Spleen (tissue), 11 donors: ENCODE measurements around the gene VPS4A. TPM values are rescaled to one million over a fixed set of nuclear protein-coding genes. Genes with fewer than 3 reads are reported as not detected.
A peak's percentile ranks its signal among the peaks of the same experiment; 100 is the strongest.

ENCODE experiments used
- DNase-seq: peaks from one replicate; pipeline ENCODE4 v3.0.0-alpha.2; 2020
- H3K27ac ChIP-seq, 8 donors: fragments of 200-600 bp; sonication (generic) in 7 of 8; 1 replicate in 4 of 8; 2 replicates in 4 of 8; pipeline versions ENCODE4 v1.5.0 to v1.8.0; 2016 to 2021; ENCODE audit warnings: inconsistent platforms in 4 of 8, mild to moderate bottlenecking in 4 of 8, moderate library complexity in 1 of 8
- H3K27me3 ChIP-seq, 7 donors: fragments of 200-600 bp; sonication (generic) in 6 of 7; replicated peaks in 1 of 7; 1 replicate in 4 of 7; 2 replicates in 3 of 7; pipeline versions ENCODE4 v1.5.0 to v1.8.0; 2016 to 2021; ENCODE audit warnings: inconsistent platforms in 3 of 7, mild to moderate bottlenecking in 1 of 7
- H3K36me3 ChIP-seq, 6 donors: fragments of 200-600 bp; sonication (generic) in 5 of 6; 1 replicate in 4 of 6; 2 replicates in 2 of 6; pipeline versions ENCODE4 v1.5.0 to v1.8.0; 2016 to 2021; ENCODE audit warnings: inconsistent platforms in 2 of 6
- H3K4me1 ChIP-seq, 6 donors: fragments of 200-600 bp; sonication (generic) in 5 of 6; 1 replicate in 3 of 6; 2 replicates in 3 of 6; pipeline versions ENCODE4 v1.5.0 to v1.8.0; 2016 to 2021; ENCODE audit warnings: inconsistent platforms in 3 of 6
- H3K4me3 ChIP-seq, 8 donors: fragments of 200-600 bp; sonication (generic) in 7 of 8; 1 replicate in 4 of 8; 2 replicates in 4 of 8; pipeline versions ENCODE4 v1.5.0 to v1.8.0; 2016 to 2021; ENCODE audit warnings: inconsistent platforms in 4 of 8, mild to moderate bottlenecking in 4 of 8, moderate library complexity in 2 of 8
- H3K9me3 ChIP-seq, 8 donors: fragments of 200-600 bp; sonication (generic) in 7 of 8; 1 replicate in 4 of 8; 2 replicates in 4 of 8; pipeline versions ENCODE4 v1.5.0 to v1.8.0; 2016 to 2021; ENCODE audit warnings: inconsistent platforms in 4 of 8
- CTCF ChIP-seq, 11 experiments: fragments of 200-600 bp in 7 of 11; fragments of 450-650 bp in 4 of 11; sonication (generic) in 4 of 11; IDR thresholded peaks in 8 of 11; conservative IDR thresholded peaks in 3 of 11; 1 replicate in 7 of 11; 2 replicates in 4 of 11; pipeline versions ENCODE4 v1.4.0 to v1.8.0; 2016 to 2021; ENCODE audit warnings: antibody characterized with exemption in 11 of 11, inconsistent platforms in 4 of 11, mild to moderate bottlenecking in 1 of 11
- POLR2A ChIP-seq, 3 donors: fragments of 450-650 bp; IDR thresholded peaks; one replicate each; pipeline ENCODE4 v1.5.1; 2017; ENCODE audit warnings: antibody characterized with exemption in 3 of 3, mild to moderate bottlenecking in 1 of 3
- POLR2AphosphoS5 ChIP-seq, 3 donors: sonication (generic); formaldehyde crosslinking; IDR thresholded peaks; one replicate each; pipeline ENCODE4 v1.5.1; 2017; ENCODE audit warnings: antibody characterized with exemption in 3 of 3
- whole genome bisulfite sequencing, 5 donors: extraction: QIAGEN DNeasy Blood & Tissue Kit in 3 of 5; methylation state at CpG; one replicate each; pipeline versions ENCODE4 v1.1.5 to v1.1.7; 2013 to 2018; 5-methylcytosine and 5-hydroxymethylcytosine counted together
- intact Hi-C: fragments of 100-400 bp; cut with DNase I; formaldehyde crosslinking; loops from one replicate; pipeline ENCODE4 v1.15.0; 2023; ENCODE audit warnings: low total_unique reads
- polyA plus RNA-seq, 3 donors: library from polyadenylated mRNA; stranded (reverse); fragments of 200-250 nt; gene quantifications; one replicate each; pipeline ENCODE4 v1.2.1, GENCODE V29; 2013
- total RNA-seq, 7 donors: library from RNA; depleted of rRNA in 3 of 7; stranded (reverse); fragments of >200 nt in 3 of 7; fragmentation: NEBNext Ultra II Directional in 4 of 7; extraction: Animal tissue kit (Norgen Biotek cat#: 25700) in 4 of 7; gene quantifications; one replicate each; pipeline versions ENCODE4 v1.1.0 to v1.2.1, GENCODE V29; 2016 to 2021
- donor health status: healthy with polysubstance abuse.
- donor health status: DM: no; HTN: no; CAD: no; lungs with moderate emphysema.
- donor health status: DM: no; HTN: no; CAD: no.
- donor health status: Bipolar disorder and iron deficiency.
- donor health status: healthy.
- donor health status: DM: no; HTN: no; CAD: no.
- donor health status: DM: yes; HTN: yes; CAD: no.

Gene VPS4A
- total and polyA plus RNA-seq, 10 donors: 21.5 to 38.0 (median 32.5) TPM

- intact Hi-C loops: no loop called here
- WGBS, 5 donors: 7 to 17% (median 10%) methylated on average over 34 to 77 of the region's 77 CpGs
These were observed 18.5 kb downstream of the VPS4A start for GRCh38 chr16:69329369-69330285.

GRCh38 chr16:69330286-69331109, 19.3 kb downstream of the VPS4A start, which contains the start of gene PDF:
PDF (minus strand) TSS chr16:69330588; CDS start chr16:69330570, 18 bp downstream.
- H3K36me3 ChIP-seq: peaks cover 0 to 75% (median 50%) of the 10 kb centered on the region in 6 donors
- DNase-seq: peak; percentile 98

More at GRCh38 chr16:69329369-69330285, 18.5 kb downstream of the VPS4A start:
- peak overlapping the region; percentile 76 to 100 (median 99) for H3K4me3 ChIP-seq
- no peaks in the 10 kb centered on the region for H3K27me3 ChIP-seq
- H3K27ac ChIP-seq: peak overlapping the region; percentile 73 to 96 (median 91)
- peaks cover 0 to 75% (median 50%) of the 10 kb centered on the region in 6 donors for H3K36me3 ChIP-seq
- H3K4me1 ChIP-seq: peaks cover 29 to 95% (median 63%) of the 10 kb centered on the region in 6 donors
- peak; percentile 9 to 83 (median 10) for TF ChIP-seq POLR2AphosphoS5 (IDR thresholded peaks at IDR 0.05)
- TF ChIP-seq POLR2A (IDR thresholded peaks at IDR 0.05): no peak
- no peak for TF ChIP-seq CTCF (IDR thresholded peaks at IDR 0.05 in 8 of 11, conservative IDR thresholded peaks at IDR 0.05 in 3 of 11)
- H3K9me3 ChIP-seq: no peaks in the 10 kb centered on the region
- DNase-seq: peak; percentile 89

GRCh38 chr16:69334696-69335095, 23.5 kb downstream of the VPS4A start:
- Histone ChIP-seq H3K9me3 (no peaks in the 10 kb centered on the region), H3K4me3 (no peak overlapping the region), H3K36me3 (peaks cover 0 to 54% (median 51%) of the 10 kb centered on the region in 6 donors), H3K4me1 (peaks cover 11 to 83% (median 39%) of the 10 kb centered on the region in 6 donors), H3K27ac (no peak overlapping the region), H3K27me3 (no peaks in the 10 kb centered on the region)
- intact Hi-C loops: no loop called here
- 92 to 97% (median 94%) methylated on average over 9 of the region's 9 CpGs for WGBS, 5 donors
- peak; percentile 48 for DNase-seq
- TF ChIP-seq CTCF (IDR thresholded peaks at IDR 0.05 in 8 of 11, conservative IDR thresholded peaks at IDR 0.05 in 3 of 11): no peak
- TF ChIP-seq POLR2A (IDR thresholded peaks at IDR 0.05): no peak
- TF ChIP-seq POLR2AphosphoS5 (IDR thresholded peaks at IDR 0.05): no peak

More at GRCh38 chr16:69330286-69331109, 19.3 kb downstream of the VPS4A start, which contains the start of gene PDF:
- no peaks in the 10 kb centered on the region for H3K27me3 ChIP-seq
- TF ChIP-seq POLR2AphosphoS5 (IDR thresholded peaks at IDR 0.05) (peak; percentile 95 to 97 (median 96)), CTCF (IDR thresholded peaks at IDR 0.05 in 8 of 11, conservative IDR thresholded peaks at IDR 0.05 in 3 of 11) (peak in 3 of 11 experiments; percentile 20 to 44 (median 34)), POLR2A (IDR thresholded peaks at IDR 0.05) (peak in 1 of 3 donors; percentile 34)
- H3K4me3 ChIP-seq: peak within 1 kb of the TSS; percentile 76 to 100 (median 99)
- peak within 1 kb of the TSS; percentile 73 to 96 (median 91) for H3K27ac ChIP-seq
- H3K4me1 ChIP-seq: peaks cover 29 to 89% (median 60%) of the 10 kb centered on the region in 6 donors
- intact Hi-C loops: no loop called here
- no peaks in the 10 kb centered on the region for H3K9me3 ChIP-seq
- WGBS, 5 donors: 0 to 1% (median 1%) methylated on average over 52 to 93 of the region's 93 CpGs
